Hematopoietic multipotent progenitor cell treated with erythropoietin and hydrocortisone succinate and interleukin-3 and kit ligand, for 15 days (in vitro differentiated cells): ENCODE data around the gene PYURF.

Experiments used
- DNase-seq: peaks from one replicate; pipeline ENCODE4 v3.0.0-alpha.2; 2015; ENCODE audit warnings: low spot score

PYURF gene

DNA sequence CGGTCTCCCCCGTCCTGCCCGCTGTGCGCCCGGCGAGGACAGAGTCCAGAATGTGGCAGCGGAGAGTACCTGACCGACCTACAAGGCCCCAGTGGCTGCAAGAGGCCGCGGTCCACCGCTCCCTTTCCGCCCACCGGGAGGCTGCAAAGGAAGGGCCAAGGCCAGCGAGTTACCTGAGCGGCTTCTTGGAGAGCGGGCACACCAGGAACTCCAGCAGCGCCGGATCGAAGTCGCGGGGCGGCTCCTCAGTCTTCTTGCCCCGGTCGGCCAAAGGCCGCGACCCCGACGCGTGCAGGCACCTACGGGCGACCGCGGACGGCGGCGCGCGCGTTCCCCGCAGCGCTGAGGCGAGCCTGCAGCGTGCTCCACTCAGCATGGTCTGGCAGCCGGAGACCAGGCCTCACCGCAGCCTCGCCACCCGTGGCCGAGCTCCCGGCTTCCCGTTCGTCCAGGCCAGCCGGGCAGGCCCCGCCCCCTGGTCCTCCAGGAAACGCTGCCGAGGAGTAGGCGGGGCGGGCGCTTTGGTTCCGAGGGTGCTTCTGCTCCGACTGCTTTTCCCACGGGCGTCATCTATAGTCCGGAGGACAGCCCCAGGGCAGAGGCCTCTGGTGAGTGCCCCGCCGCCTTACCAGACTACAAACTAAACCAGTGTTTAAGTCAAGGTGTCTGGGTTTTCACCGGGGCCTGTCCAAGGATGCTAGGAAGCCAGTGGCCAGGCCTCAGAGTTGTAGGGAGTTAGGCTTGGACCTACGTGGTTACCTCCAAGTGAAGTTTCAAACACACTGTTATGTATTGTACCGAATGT, at the start of gene PYURF:
TSS of gene PYURF (minus strand) at position 452 of the 805 bp plus-strand sequence. CDS start at position 376, 76 bp downstream.
- peak; percentile 81 for DNase-seq

- DNase-seq, result no peak
Measured at GRCh38 chr4:88570001-88570400, 46.4 kb upstream of the PYURF start.

- DNase-seq, result no peak
Measured at GRCh38 chr4:88567591-88567990, 44.0 kb upstream of the PYURF start.

DNA sequence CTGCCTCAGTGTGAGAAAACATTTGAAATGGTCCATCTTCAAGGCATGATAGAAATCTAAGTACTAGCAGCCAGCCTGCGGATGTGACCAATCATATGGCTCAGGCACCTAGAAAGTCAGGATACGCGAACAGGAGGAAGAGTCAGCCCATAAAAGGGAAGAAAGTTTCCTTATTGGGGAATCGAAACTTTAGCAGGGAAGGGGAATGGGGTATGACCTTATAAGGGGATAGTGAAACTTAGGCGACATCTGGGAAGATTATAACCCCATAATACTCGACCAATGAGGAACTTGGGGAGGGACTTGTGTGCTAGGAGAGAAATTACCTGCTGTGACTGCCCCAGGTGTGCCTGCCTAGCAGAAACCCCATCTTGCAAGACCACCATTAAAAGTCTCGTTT, 26.2 kb upstream of the PYURF start:
- DNase-seq, result no peak

DNA sequence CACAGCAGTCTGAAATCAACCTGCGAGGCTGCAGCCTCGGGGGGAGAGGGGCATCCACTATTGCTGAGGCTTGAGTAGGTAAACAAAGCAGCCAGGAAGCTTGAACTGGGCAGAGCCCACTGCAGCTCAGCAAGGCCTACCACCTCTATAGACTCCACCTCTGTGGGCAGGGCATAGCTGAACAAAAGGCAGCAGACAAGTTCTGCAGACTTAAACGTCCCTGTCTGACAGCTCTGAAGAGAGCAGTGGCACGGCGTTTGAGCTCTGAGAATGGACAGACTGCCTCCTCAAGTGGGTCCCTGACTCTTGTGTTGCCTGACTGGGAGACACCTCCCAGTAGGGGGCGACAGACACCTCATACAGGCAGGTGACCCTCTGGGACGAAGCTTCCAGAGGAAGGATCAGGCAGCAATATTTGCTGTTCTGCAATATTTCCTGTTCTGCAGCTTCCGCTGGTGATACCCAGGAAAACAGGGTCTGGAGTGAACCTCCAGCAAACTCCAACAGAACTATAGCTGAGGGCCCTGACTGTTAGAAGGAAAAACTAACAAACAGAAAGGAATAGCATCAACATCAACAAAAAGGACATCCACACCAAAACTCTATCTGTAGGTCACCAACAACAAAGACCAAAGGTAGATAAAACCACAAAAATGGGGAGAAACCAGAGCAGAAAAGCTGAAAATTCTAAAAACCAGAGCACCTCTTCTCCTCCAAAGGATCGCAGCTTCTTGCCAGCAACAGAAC, 15.9 kb upstream of the PYURF start:
- DNase-seq, result peak; percentile 51

DNA sequence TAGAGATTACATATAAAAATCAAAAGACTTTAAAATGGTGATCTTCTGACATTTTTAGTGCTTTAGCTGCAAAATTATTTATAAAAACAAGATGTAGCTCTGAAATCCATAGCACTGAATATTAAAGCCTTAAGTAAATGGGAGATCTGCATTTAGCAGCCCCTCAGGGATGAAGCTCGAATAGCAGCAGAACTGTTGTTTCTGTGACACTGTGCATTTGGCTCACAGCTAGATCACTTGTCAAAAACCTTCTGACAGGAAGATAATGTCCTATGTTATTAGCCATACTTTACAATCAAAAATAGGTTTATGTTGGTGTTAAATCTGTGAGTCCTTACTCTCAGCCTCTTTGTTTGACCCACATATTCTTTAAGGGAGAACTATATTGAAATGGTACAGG, 14.1 kb upstream of the PYURF start:
- no peak for DNase-seq

GRCh38 chr4:88535090-88535755, 11.6 kb upstream of the PYURF start:
- DNase-seq, result no peak

DNA sequence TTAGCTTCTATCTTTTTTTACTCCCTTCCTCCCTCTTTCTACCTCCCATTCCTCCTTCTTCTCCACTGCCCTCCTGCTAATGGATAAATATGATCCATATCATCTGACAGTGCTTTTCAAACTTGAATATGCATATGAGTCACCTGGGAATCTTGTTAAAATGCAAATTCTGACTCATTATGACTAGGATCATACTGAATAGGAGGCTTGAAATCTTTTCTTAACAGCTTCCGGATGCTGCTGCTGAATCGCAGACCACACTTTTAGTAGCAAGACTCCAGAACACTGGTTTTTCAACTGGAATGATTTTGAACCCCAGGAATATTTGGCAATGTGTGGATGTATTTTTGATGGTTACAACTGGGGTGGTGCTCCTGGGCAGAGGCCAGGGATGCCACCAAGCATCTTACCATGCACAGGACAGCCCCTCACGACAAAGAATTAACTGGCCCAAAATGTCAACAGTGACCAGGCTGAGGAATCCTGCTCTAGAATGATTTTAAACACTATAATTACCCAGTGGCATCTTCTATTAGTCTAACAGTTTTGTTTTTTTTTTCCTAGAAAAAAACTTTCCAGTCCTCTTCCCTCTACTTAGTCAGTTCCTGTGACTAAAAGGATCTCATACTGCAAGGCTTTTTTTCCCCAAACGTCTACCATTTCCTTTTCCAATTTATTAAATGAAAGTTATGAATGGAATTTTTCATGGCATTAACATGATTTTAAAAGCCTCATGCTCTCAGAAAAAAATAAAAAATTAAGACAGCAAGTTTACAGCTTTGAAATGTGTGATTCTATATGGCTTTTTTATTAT, 10.6 kb upstream of the PYURF start:
- DNase-seq, result no peak

- DNase-seq, result no peak
Measured at GRCh38 chr4:88533088-88533790, 9.7 kb upstream of the PYURF start.

- DNase-seq, result no peak
Measured at GRCh38 chr4:88531549-88531948, 8.0 kb upstream of the PYURF start.

- no peak for DNase-seq
Measured at GRCh38 chr4:88528861-88529260, 5.3 kb upstream of the PYURF start.

GRCh38 chr4:88527787-88528186, 4.2 kb upstream of the PYURF start:
- DNase-seq, result no peak

- DNase-seq, result peak; percentile 17
Measured at GRCh38 chr4:88526221-88526815, 2.7 kb upstream of the PYURF start.

DNA sequence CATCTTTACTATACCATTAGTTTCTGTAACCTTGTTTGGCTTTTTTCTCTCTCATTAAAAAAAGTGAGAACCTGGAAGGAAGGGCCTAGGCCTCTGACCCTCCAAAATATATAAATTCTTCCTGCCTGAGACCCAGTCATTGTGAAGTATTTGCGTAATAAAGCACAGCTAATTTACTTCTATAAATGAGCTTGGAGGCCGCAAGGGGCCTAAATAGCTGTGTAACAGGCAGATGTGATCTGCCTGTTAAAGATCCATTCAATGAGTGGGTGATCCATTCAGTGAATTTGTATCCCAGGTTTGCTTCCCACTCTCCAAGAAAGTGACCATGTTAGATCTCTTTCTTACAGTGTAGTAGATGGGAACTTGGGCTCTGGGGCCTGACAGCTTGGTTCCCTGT, 595 bp upstream of the PYURF start:
- DNase-seq, result no peak

GRCh38 chr4:88522702-88523324, 763 bp downstream of the PYURF start:
- peak; percentile 36 for DNase-seq

- no peak for DNase-seq
Measured at GRCh38 chr4:88518911-88519310, 4.7 kb downstream of the PYURF start.

DNA sequence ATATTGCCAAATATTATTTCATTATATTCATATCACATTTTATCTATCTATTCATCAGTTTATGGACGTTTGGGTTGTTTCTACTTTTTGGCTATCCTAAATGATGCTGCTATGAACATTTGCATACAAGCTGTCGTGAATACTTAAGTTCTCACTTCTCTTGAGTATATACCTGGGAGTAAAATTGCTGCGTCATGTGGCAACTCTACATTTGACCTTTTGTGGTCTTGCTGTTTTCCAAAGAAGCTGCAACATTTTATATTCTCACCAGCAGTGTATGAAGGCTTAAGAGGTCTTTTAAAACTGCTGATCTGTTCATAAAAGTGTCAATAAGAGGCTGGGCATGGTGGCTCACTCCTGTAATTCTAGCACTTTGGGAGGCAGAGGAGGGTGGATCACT, 5.8 kb downstream of the PYURF start:
- DNase-seq, result no peak

GRCh38 chr4:88516746-88517145, 6.8 kb downstream of the PYURF start:
- DNase-seq, result no peak

DNA sequence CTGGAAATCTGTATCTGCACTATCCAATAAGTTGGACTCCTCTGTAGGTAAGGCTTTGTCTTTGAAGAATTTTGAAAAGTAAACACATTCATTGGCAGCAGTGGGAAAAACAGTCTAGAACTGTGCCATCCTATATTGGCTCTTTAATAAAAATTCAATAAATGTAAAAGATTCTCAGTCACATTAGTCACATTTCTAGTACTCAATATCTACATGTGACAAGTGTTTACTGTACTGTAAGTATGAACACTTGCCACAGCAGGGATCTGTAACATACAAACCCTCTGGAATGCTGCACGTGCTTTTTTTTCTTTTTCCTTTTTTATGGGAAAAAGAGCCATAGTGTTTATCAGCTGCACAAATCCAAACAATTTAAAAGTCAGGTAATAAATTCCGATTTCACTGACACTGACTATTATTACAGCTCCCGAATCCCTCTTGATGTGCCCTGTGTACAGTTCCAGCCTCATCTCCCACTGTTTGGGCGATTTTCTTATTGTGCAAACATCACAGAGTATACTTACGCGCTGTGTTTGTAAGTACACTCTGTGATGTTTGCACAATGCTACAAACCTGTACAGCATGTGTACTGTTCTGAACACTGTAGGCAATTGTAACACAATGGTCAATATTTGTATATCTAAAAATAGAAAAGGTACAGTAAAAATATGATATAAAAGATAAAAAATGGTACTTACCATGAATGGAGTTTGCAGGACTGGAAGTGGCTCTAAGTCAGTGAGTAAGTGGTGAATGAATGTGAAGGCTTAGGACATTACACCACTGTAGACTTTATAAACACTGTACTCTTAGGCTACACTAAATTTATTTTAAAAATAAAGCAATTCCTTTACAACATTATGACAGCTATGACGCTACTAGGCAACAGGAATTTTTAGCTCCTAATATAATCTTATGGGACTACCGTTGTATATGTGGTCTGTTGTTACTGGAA, 8.7 kb downstream of the PYURF start:
- no peak for DNase-seq
